ENCODE results near the gene SFMBT2. TPM values are rescaled to one million over a fixed set of nuclear protein-coding genes. Genes with fewer than 3 reads are reported as not detected.
"Not testable (repeated sequence)": the region's sequence is repeated elsewhere in the genome, so short reads cannot be mapped to it uniquely, and the experiment has no call there.

SFMBT2 gene
- total RNA-seq, 1 experiment from 2014 or later: 14.3 TPM

DNA sequence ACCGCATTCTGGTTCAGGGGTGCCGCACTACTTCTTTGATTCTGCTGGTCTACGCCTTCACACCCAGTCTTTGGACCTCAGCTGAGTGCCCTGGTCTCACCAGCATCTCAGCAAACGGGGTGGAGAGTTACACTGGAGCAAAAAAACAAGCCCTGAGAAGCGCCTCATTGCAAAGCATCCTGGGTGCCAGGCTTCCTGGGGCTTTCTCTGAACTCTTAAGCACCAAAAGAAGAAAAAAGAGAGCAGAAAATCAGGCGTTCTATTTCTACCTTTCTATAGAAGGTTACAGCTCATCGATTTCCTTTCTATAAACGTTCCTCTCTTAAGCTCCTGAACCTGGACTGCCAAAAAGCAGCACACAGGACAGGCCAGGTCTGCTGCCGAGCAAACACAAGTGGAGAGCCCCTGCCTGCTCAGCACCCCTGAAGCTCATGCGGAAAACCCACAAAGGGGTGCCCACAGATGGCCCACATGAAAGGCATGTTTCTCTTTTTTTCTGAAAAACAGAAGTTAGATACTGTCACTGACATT, 217.9 kb downstream of the SFMBT2 start (continued):
- no peak for TF ChIP-seq ZMAT4 (CRISPR knock-in tag; IDR thresholded peaks at IDR 0.05)
- TF ChIP-seq, protein P1, sequence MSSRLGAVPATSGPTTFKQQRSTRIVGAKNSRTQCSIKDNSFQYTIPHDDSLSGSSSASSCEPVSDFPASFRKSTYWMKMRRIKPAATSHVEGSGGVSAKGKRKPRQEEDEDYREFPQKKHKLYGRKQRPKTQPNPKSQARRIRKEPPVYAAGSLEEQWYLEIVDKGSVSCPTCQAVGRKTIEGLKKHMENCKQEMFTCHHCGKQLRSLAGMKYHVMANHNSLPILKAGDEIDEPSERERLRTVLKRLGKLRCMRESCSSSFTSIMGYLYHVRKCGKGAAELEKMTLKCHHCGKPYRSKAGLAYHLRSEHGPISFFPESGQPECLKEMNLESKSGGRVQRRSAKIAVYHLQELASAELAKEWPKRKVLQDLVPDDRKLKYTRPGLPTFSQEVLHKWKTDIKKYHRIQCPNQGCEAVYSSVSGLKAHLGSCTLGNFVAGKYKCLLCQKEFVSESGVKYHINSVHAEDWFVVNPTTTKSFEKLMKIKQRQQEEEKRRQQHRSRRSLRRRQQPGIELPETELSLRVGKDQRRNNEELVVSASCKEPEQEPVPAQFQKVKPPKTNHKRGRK (CRISPR knock-in tag; IDR thresholded peaks at IDR 0.05; ENCODE audit: borderline replicate concordance): no peak
- TF ChIP-seq, protein P2, sequence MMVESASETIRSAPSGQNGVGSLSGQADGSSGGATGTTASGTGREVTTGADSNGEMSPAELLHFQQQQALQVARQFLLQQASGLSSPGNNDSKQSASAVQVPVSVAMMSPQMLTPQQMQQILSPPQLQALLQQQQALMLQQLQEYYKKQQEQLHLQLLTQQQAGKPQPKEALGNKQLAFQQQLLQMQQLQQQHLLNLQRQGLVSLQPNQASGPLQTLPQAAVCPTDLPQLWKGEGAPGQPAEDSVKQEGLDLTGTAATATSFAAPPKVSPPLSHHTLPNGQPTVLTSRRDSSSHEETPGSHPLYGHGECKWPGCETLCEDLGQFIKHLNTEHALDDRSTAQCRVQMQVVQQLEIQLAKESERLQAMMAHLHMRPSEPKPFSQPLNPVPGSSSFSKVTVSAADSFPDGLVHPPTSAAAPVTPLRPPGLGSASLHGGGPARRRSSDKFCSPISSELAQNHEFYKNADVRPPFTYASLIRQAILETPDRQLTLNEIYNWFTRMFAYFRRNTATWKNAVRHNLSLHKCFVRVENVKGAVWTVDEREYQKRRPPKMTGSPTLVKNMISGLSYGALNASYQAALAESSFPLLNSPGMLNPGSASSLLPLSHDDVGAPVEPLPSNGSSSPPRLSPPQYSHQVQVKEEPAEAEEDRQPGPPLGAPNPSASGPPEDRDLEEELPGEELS (CRISPR knock-in tag; IDR thresholded peaks at IDR 0.05): no peak
- TF ChIP-seq ZNF232 (CRISPR knock-in tag; IDR thresholded peaks at IDR 0.05): no peak
- no peak for TF ChIP-seq CREB1 (CRISPR knock-in tag; IDR thresholded peaks at IDR 0.05)
- TF ChIP-seq, protein P3, sequence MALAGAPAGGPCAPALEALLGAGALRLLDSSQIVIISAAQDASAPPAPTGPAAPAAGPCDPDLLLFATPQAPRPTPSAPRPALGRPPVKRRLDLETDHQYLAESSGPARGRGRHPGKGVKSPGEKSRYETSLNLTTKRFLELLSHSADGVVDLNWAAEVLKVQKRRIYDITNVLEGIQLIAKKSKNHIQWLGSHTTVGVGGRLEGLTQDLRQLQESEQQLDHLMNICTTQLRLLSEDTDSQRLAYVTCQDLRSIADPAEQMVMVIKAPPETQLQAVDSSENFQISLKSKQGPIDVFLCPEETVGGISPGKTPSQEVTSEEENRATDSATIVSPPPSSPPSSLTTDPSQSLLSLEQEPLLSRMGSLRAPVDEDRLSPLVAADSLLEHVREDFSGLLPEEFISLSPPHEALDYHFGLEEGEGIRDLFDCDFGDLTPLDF (CRISPR knock-in tag; IDR thresholded peaks at IDR 0.05): no peak
- TF ChIP-seq SOX15 (CRISPR knock-in tag; IDR thresholded peaks at IDR 0.05): no peak

DNA sequence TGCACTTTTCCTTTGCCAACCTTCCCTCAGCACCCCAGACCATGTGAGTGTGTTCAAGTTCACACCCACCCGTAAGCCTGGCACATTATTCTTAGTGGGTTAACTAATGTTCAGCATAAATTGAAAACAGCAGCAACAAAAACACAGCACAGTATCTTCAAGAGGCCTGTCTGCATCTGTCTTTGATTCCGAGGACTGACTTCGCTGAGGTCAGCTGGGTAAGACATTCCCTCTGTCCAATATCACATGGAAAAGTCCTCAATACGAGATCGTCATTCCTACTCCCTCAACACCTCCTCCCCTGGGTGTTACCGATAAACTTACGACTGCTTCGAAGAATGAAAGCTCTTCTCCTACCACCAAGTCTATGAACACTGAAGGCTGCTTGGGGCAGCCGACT, 218.8 kb downstream of the SFMBT2 start:
- TF ChIP-seq JUN (CRISPR knock-in tag; IDR thresholded peaks at IDR 0.05) (no peak), ZNF219 (CRISPR knock-in tag; IDR thresholded peaks at IDR 0.05; ENCODE audit: borderline replicate concordance) (no peak), HMGA2 (CRISPR knock-in tag; IDR thresholded peaks at IDR 0.05) (no peak), SMAD4 (CRISPR knock-in tag; IDR thresholded peaks at IDR 0.05) (no peak), TP53 (CRISPR knock-in tag; IDR thresholded peaks at IDR 0.05) (no peak), JAZF1 (CRISPR knock-in tag; IDR thresholded peaks at IDR 0.05) (no peak), SP1 (CRISPR knock-in tag; conservative IDR thresholded peaks at IDR 0.05) (no peak)
- TF ChIP-seq, protein P4, sequence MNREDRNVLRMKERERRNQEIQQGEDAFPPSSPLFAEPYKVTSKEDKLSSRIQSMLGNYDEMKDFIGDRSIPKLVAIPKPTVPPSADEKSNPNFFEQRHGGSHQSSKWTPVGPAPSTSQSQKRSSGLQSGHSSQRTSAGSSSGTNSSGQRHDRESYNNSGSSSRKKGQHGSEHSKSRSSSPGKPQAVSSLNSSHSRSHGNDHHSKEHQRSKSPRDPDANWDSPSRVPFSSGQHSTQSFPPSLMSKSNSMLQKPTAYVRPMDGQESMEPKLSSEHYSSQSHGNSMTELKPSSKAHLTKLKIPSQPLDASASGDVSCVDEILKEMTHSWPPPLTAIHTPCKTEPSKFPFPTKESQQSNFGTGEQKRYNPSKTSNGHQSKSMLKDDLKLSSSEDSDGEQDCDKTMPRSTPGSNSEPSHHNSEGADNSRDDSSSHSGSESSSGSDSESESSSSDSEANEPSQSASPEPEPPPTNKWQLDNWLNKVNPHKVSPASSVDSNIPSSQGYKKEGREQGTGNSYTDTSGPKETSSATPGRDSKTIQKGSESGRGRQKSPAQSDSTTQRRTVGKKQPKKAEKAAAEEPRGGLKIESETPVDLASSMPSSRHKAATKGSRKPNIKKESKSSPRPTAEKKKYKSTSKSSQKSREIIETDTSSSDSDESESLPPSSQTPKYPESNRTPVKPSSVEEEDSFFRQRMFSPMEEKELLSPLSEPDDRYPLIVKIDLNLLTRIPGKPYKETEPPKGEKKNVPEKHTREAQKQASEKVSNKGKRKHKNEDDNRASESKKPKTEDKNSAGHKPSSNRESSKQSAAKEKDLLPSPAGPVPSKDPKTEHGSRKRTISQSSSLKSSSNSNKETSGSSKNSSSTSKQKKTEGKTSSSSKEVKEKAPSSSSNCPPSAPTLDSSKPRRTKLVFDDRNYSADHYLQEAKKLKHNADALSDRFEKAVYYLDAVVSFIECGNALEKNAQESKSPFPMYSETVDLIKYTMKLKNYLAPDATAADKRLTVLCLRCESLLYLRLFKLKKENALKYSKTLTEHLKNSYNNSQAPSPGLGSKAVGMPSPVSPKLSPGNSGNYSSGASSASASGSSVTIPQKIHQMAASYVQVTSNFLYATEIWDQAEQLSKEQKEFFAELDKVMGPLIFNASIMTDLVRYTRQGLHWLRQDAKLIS (CRISPR knock-in tag; IDR thresholded peaks at IDR 0.05; ENCODE audit: borderline replicate concordance): no peak
- CTCF ChIA-PET: no interaction called here
- Mint-ChIP-seq H3K27me3 (ENCODE audit: low read depth) (no peaks in the 10 kb centered on the region), H3K36me3 (peaks cover 38% of the 10 kb centered on the region), H3K9me3 (peaks cover 18% of the 10 kb centered on the region), H3K4me1 (0 out of 2 replicates have a peak, but pooled peaks cover 4% of the 10 kb centered on the region), H3K27ac (no peak overlapping the region), H3K4me3 (no peak overlapping the region)
- POLR2A ChIA-PET: no interaction called here
- no peak for ATAC-seq
- no peak for DNase-seq (ENCODE audit: low spot score)

GRCh38 chr10:7190772-7191171, 220.1 kb downstream of the SFMBT2 start:
- CTCF ChIA-PET; DNase-seq (ENCODE audit: low spot score); H3K4me1 Mint-ChIP-seq; H3K4me3 Mint-ChIP-seq; ATAC-seq; POLR2A ChIA-PET; H3K27me3 Mint-ChIP-seq (ENCODE audit: low read depth): not testable (repeated sequence)
- Mint-ChIP-seq H3K27ac (peak overlapping the region; percentile 15; the same call in 1 of the 2 replicates), H3K36me3 (peaks cover 26% of the 10 kb centered on the region), H3K9me3 (peaks cover 12% of the 10 kb centered on the region)
